Measurements from ENCODE around the gene MYOF. TPM values are rescaled to one million over a fixed set of nuclear protein-coding genes. Genes with fewer than 3 reads are reported as not detected.
"Not testable (repeated sequence)": the region's sequence is repeated elsewhere in the genome, so short reads cannot be mapped to it uniquely, and the experiment has no call there.

The MYOF gene
- total RNA-seq, 1 donor from 2014 or later: 2.3 TPM

GRCh38 chr10:93309062-93309461 is 173.1 kb downstream of the MYOF start:
- intact Hi-C loops (cut with micrococcal nuclease): no loop called here

- intact Hi-C loops (cut with micrococcal nuclease): no loop called here
These were observed 177.0 kb downstream of the MYOF start for GRCh38 chr10:93305122-93305521.

- intact Hi-C loops (cut with micrococcal nuclease): no loop called here
These were observed 181.2 kb downstream of the MYOF start for GRCh38 chr10:93300981-93301380.

GRCh38 chr10:93300288-93300917 is 181.7 kb downstream of the MYOF start:
- intact Hi-C loops (cut with micrococcal nuclease): no loop called here

- intact Hi-C loops (cut with micrococcal nuclease): no loop called here
These were observed 182.4 kb downstream of the MYOF start for GRCh38 chr10:93299606-93300287.

GRCh38 chr10:93299195-93299594 is 182.9 kb downstream of the MYOF start:
- intact Hi-C loops (cut with micrococcal nuclease): no loop called here

- intact Hi-C loops (cut with micrococcal nuclease): no loop called here
These were observed 186.0 kb downstream of the MYOF start for GRCh38 chr10:93296151-93296550.

GRCh38 chr10:93293999-93294398 is 188.1 kb downstream of the MYOF start:
- intact Hi-C loops (cut with micrococcal nuclease): no loop called here

- intact Hi-C loops (cut with micrococcal nuclease): no loop called here
These were observed 191.3 kb downstream of the MYOF start for GRCh38 chr10:93290661-93291354.

GRCh38 chr10:93288679-93289634 is 193.2 kb downstream of the MYOF start:
- intact Hi-C loops (cut with micrococcal nuclease): loop anchor here (1.0 to 2.0 kb wide), 5 partner anchors 174 to 404 kb away; no protein-coding TSS in a partner anchor

GRCh38 chr10:93287775-93288174 is 194.4 kb downstream of the MYOF start:
- intact Hi-C loops (cut with micrococcal nuclease): loop anchor here (2.0 kb wide), 1 partner anchor 325 kb away; no protein-coding TSS in a partner anchor

GRCh38 chr10:93284246-93284645 is 197.9 kb downstream of the MYOF start:
- intact Hi-C loops (cut with micrococcal nuclease): not testable (repeated sequence)

GRCh38 chr10:93281367-93281720 is 200.8 kb downstream of the MYOF start:
- intact Hi-C loops (cut with micrococcal nuclease): no loop called here

GRCh38 chr10:93280699-93281366 is 201.3 kb downstream of the MYOF start:
- intact Hi-C loops (cut with micrococcal nuclease): no loop called here

GRCh38 chr10:93280121-93280698 is 201.9 kb downstream of the MYOF start:
- intact Hi-C loops (cut with micrococcal nuclease): no loop called here

GRCh38 chr10:93277360-93277759 is 204.8 kb downstream of the MYOF start:
- intact Hi-C loops (cut with micrococcal nuclease): no loop called here

- intact Hi-C loops (cut with micrococcal nuclease): no loop called here
These were observed 207.7 kb downstream of the MYOF start for GRCh38 chr10:93274419-93274818.

- intact Hi-C loops (cut with micrococcal nuclease): no loop called here
These were observed 209.1 kb downstream of the MYOF start for GRCh38 chr10:93272884-93273675.

GRCh38 chr10:93271347-93271746 is 210.8 kb downstream of the MYOF start:
- intact Hi-C loops (cut with micrococcal nuclease): no loop called here

GRCh38 chr10:93269281-93269680 is 212.9 kb downstream of the MYOF start:
- intact Hi-C loops (cut with micrococcal nuclease): no loop called here
